WERI-Rb-1 (cell line): ENCODE data around the gene SLF2.

Experiments used
- DNase-seq: peaks from one replicate; pipeline ENCODE4 v3.0.0-alpha.2; 2020
- H3K27ac ChIP-seq: fragments of 250-450 bp; sonication (Bioruptor Pico); 2 replicates; pipeline ENCODE4 v1.5.1; 2020; ENCODE audit warnings: mild to moderate bottlenecking, moderate library complexity
- H3K27me3 ChIP-seq: fragments of 250-450 bp; sonication (Bioruptor Pico); 2 replicates; pipeline ENCODE4 v1.5.1; 2021; ENCODE audit warnings: mild to moderate bottlenecking, low read depth, moderate library complexity; ENCODE audit not compliant: insufficient read depth, severe bottlenecking
- H3K36me3 ChIP-seq: fragments of 250-450 bp; sonication (Bioruptor Pico); 2 replicates; pipeline ENCODE4 v1.5.1; 2020; ENCODE audit warnings: mild to moderate bottlenecking, moderate library complexity
- H3K4me3 ChIP-seq: 2 replicates; pipeline ENCODE4 v1.5.1; 2011; ENCODE audit warnings: low read depth, mild to moderate bottlenecking, control low read depth, low read length
- H3K9me3 ChIP-seq: fragments of 250-450 bp; sonication (Bioruptor Pico); 2 replicates; pipeline ENCODE4 v1.5.1; 2021; ENCODE audit warnings: mild to moderate bottlenecking, moderate library complexity; ENCODE audit not compliant: severe bottlenecking
- TF ChIP-seq, protein P1 (sequence below): IDR thresholded peaks from 2 replicates; pipeline ENCODE4 v1.5.1; 2011; ENCODE audit warnings: low read depth, mild to moderate bottlenecking, control low read depth, inconsistent platforms, low read length

SLF2 gene

DNA sequence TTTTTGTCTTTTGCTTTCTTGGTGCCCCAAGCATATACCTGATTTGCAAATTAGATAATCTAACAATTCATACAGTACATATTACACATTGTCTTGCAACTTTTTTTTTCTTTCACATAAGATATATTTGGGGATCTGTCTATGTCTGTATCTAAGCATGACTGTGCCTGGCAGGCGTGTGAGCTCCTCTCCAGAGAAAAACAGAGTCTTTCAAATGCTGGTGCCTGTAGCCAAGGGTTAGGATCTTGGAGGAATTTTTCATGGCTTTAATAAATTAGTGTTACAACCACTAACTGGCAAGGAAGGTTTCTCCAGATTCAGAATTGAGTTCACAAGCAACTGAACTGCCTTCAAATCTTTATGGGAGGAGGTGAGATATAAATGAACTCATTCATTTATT is 14.8 kb upstream of the SLF2 start:
- DNase-seq: no peak
- Histone ChIP-seq H3K4me3 (no peak overlapping the region), H3K27ac (peak overlapping the region; percentile 48; the same call in 1 of the 2 replicates), H3K9me3 (no peaks in the 10 kb centered on the region), H3K36me3 (no peaks in the 10 kb centered on the region), H3K27me3 (no peaks in the 10 kb centered on the region)
- TF ChIP-seq, protein P1, sequence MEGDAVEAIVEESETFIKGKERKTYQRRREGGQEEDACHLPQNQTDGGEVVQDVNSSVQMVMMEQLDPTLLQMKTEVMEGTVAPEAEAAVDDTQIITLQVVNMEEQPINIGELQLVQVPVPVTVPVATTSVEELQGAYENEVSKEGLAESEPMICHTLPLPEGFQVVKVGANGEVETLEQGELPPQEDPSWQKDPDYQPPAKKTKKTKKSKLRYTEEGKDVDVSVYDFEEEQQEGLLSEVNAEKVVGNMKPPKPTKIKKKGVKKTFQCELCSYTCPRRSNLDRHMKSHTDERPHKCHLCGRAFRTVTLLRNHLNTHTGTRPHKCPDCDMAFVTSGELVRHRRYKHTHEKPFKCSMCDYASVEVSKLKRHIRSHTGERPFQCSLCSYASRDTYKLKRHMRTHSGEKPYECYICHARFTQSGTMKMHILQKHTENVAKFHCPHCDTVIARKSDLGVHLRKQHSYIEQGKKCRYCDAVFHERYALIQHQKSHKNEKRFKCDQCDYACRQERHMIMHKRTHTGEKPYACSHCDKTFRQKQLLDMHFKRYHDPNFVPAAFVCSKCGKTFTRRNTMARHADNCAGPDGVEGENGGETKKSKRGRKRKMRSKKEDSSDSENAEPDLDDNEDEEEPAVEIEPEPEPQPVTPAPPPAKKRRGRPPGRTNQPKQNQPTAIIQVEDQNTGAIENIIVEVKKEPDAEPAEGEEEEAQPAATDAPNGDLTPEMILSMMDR: no peak

GRCh38 chr10:100899171-100899570 is 13.6 kb upstream of the SLF2 start:
- no peak for DNase-seq
- TF ChIP-seq, protein P1: no peak
- H3K9me3 ChIP-seq: no peaks in the 10 kb centered on the region
- no peak overlapping the region for H3K27ac ChIP-seq
- H3K27me3 ChIP-seq: no peaks in the 10 kb centered on the region
- no peaks in the 10 kb centered on the region for H3K36me3 ChIP-seq
- H3K4me3 ChIP-seq: no peak overlapping the region

DNA sequence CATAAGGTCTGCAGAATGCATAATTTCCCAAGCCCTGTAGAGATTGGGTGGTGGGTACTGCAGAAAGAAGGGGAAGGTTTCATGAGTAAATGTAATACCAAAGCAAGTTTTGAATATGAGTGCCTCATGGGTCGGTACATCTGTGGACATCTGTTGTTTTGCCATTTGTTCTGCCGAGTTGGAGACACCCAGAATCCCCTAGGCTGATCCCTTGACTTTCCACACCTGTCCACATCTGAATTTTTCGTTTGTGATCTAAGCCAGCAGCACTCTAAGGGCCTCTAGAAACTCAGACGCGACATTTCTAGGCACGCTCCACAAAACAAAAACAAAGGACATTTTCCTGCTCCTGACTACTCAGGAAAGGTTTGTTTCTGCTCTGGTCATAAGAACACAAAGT is 11.7 kb upstream of the SLF2 start:
- Histone ChIP-seq H3K4me3 (no peak overlapping the region), H3K27me3 (no peaks in the 10 kb centered on the region), H3K36me3 (no peaks in the 10 kb centered on the region), H3K9me3 (no peaks in the 10 kb centered on the region), H3K27ac (no peak overlapping the region)
- no peak for DNase-seq
- TF ChIP-seq, protein P1: no peak

GRCh38 chr10:100902622-100903021 is 10.1 kb upstream of the SLF2 start:
- TF ChIP-seq, protein P1: no peak
- DNase-seq: no peak
- Histone ChIP-seq H3K9me3 (no peaks in the 10 kb centered on the region), H3K27ac (no peak overlapping the region), H3K27me3 (no peaks in the 10 kb centered on the region), H3K36me3 (no peaks in the 10 kb centered on the region), H3K4me3 (no peak overlapping the region)

GRCh38 chr10:100904917-100905316 is 7.8 kb upstream of the SLF2 start:
- peak; percentile 70 for DNase-seq
- Histone ChIP-seq H3K27me3 (no peaks in the 10 kb centered on the region), H3K9me3 (no peaks in the 10 kb centered on the region), H3K27ac (peak overlapping the region; percentile 34), H3K4me3 (no peak overlapping the region), H3K36me3 (no peaks in the 10 kb centered on the region)
- TF ChIP-seq, protein P1: no peak

DNA sequence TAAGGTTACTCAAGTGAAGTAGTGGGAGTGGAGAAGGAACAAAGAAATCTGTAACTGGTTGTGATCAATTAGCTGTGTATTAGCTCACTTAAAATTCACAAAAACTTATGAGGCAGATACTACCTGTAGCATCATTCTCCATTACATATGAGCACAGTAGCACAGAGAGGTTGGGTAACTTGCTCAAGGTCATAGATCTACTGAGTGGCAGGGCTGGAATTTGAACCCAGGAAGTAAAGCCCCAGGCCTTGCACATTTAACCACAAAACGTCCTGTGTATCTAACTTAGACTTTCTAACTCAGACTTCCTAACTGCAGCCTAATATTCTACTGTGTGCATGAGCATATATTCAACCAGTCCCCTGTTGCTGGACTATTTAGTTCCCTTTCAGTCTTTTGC is 5.6 kb upstream of the SLF2 start:
- Histone ChIP-seq H3K27ac (no peak overlapping the region), H3K36me3 (no peaks in the 10 kb centered on the region), H3K4me3 (no peak overlapping the region), H3K9me3 (no peaks in the 10 kb centered on the region), H3K27me3 (no peaks in the 10 kb centered on the region)
- DNase-seq: no peak
- TF ChIP-seq, protein P1: no peak
